Ishikawa (cell line): ENCODE results near the gene PF4V1.

Experiments
- CEBPB ChIP-seq: IDR thresholded peaks from 2 replicates; pipeline ENCODE4 v1.6.1; 2012
- EP300 ChIP-seq: IDR thresholded peaks from 2 replicates; pipeline ENCODE4 v1.6.1; 2012; ENCODE audit warnings: borderline replicate concordance
- RAD21 ChIP-seq: IDR thresholded peaks from 2 replicates; pipeline ENCODE4 v1.6.1; 2012; ENCODE audit warnings: low read depth
- REST ChIP-seq: IDR thresholded peaks from 2 replicates; pipeline ENCODE4 v1.6.1; 2012; ENCODE audit warnings: low read depth, mild to moderate bottlenecking
- YY1 ChIP-seq: IDR thresholded peaks from 2 replicates; pipeline ENCODE4 v1.6.1; 2012; ENCODE audit warnings: low read depth

DNA sequence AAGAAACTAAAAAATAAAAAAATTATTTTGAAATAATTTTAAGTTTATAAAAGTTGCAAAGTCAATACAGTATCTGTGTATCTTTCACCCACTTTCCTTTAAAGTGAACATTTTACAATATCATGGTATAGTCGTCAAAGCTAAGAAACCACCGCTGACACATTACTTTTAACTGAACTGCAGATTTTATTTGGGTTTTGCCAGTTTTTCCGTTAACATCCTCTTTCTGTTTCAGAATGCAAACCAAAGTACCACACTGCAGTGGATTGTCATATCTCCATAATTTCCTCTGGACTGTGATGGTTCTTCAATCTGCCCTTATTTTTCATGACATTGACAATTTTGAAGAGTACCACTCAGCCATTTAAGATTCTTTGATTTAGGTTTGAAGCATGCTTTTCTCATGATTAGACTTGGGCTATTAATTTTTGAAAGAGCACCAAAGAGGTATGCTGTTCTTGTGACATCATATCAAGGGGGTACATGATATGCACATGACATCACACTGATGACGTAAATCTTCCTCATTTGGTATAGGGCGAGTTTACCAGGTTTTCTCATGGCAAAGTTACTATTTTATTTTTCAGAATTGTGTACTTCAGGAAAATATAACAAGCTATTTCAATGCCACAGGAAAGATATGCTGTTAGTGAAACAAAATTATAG is 12.5 kb downstream of the PF4V1 start:
- TF ChIP-seq RAD21 (no peak), REST (no peak), EP300 (no peak), CEBPB (no peak), YY1 (no peak)
